CD14-positive monocyte (primary cell): ENCODE results near the gene GPC6. TPM values are rescaled to one million over a fixed set of nuclear protein-coding genes. Genes with fewer than 3 reads are reported as not detected.

Experiments used
- DNase-seq, 3 donors: peaks; one replicate each; pipeline ENCODE4 v3.0.0-alpha.2; 2011 to 2022
- H2AFZ ChIP-seq: 2 replicates; pipeline ENCODE4 v1.6.0; 2012; ENCODE audit warnings: mild to moderate bottlenecking, low read depth, low read length, inconsistent platforms; ENCODE audit not compliant: insufficient read depth, poor library complexity, severe bottlenecking
- H3K27ac ChIP-seq, 2 donors: 1 replicate in 1 of 2; 2 replicates in 1 of 2; pipeline ENCODE4 v1.5.1; 2012 to 2013; ENCODE audit warnings: low read length in 2 of 2, control low read depth in 1 of 2, inconsistent platforms in 1 of 2, low read depth in 1 of 2, mild to moderate bottlenecking in 1 of 2
- H3K27me3 ChIP-seq, 2 donors: one replicate each; pipeline versions ENCODE4 v1.6.0 to v1.6.1; 2011 to 2013; ENCODE audit warnings: low read length in 2 of 2; ENCODE audit not compliant: control insufficient read depth in 2 of 2, insufficient read depth in 2 of 2
- H3K36me3 ChIP-seq, 2 donors: replicated peaks in 1 of 2; 1 replicate in 1 of 2; 2 replicates in 1 of 2; pipeline versions ENCODE4 v1.5.1 to v1.6.1; 2012 to 2013; ENCODE audit warnings: low read length in 2 of 2, control low read depth in 1 of 2, inconsistent platforms in 1 of 2, mild to moderate bottlenecking in 1 of 2; ENCODE audit not compliant: insufficient read depth in 2 of 2, control insufficient read depth in 1 of 2
- H3K4me1 ChIP-seq, 2 donors: 1 replicate in 1 of 2; 2 replicates in 1 of 2; pipeline versions ENCODE4 v1.5.1 to v1.6.1; 2012 to 2013; ENCODE audit warnings: low read length in 2 of 2, control low read depth in 1 of 2, inconsistent platforms in 1 of 2, mild to moderate bottlenecking in 1 of 2, moderate library complexity in 1 of 2; ENCODE audit not compliant: insufficient read depth in 2 of 2, control insufficient read depth in 1 of 2
- H3K4me2 ChIP-seq: replicated peaks from 2 replicates; pipeline ENCODE3; 2012; ENCODE audit warnings: low read length, moderate library complexity, mild to moderate bottlenecking; ENCODE audit not compliant: poor library complexity, severe bottlenecking; ENCODE audit errors: extremely low read depth
- H3K4me3 ChIP-seq, 3 experiments: fragments of 200-600 bp in 1 of 3; sonication (generic) in 1 of 3; replicated peaks in 1 of 3; 1 replicate in 2 of 3; 2 replicates in 1 of 3; pipeline ENCODE4 v1.5.1; 2011 to 2013; ENCODE audit warnings: low read length in 3 of 3, mild to moderate bottlenecking in 3 of 3, control low read depth in 2 of 3, low read depth in 2 of 3, inconsistent platforms in 1 of 3, moderate library complexity in 1 of 3
- H3K79me2 ChIP-seq: 2 replicates; pipeline ENCODE4 v1.6.0; 2012; ENCODE audit warnings: mild to moderate bottlenecking, control low read depth, inconsistent platforms, low read length, moderate library complexity; ENCODE audit not compliant: insufficient read depth
- H3K9ac ChIP-seq: 2 replicates; pipeline ENCODE4 v1.6.0; 2017; ENCODE audit warnings: low read length, mild to moderate bottlenecking; ENCODE audit not compliant: insufficient read depth, poor library complexity, severe bottlenecking
- H3K9me3 ChIP-seq, 2 donors: replicated peaks in 1 of 2; 1 replicate in 1 of 2; 2 replicates in 1 of 2; pipeline versions ENCODE4 v1.5.1 to v1.6.1; 2012 to 2013; ENCODE audit warnings: low read length in 2 of 2, control low read depth in 1 of 2; ENCODE audit not compliant: control insufficient read depth in 1 of 2, insufficient read depth in 1 of 2
- H4K20me1 ChIP-seq: 2 replicates; pipeline ENCODE4 v1.6.0; 2012; ENCODE audit warnings: mild to moderate bottlenecking, low read length, control low read depth, moderate library complexity; ENCODE audit not compliant: insufficient read depth
- H3K27ac Mint-ChIP-seq, 7 donors: one replicate each; pipeline ENCODE4 v1.8.0; 2020; ENCODE audit warnings: mild to moderate bottlenecking in 7 of 7, mixed read lengths in 7 of 7, moderate library complexity in 6 of 7, inconsistent platforms in 2 of 7
- H3K27me3 Mint-ChIP-seq, 3 donors: one replicate each; pipeline ENCODE4 v1.8.0; 2021 to 2022; ENCODE audit warnings: low read depth in 3 of 3, mild to moderate bottlenecking in 3 of 3, mixed read lengths in 3 of 3, moderate library complexity in 3 of 3, inconsistent platforms in 1 of 3
- H3K36me3 Mint-ChIP-seq, 2 donors: one replicate each; pipeline ENCODE4 v1.8.0; 2020; ENCODE audit warnings: mixed read lengths in 2 of 2, inconsistent platforms in 1 of 2, mild to moderate bottlenecking in 1 of 2
- H3K4me1 Mint-ChIP-seq: one replicate; pipeline ENCODE4 v1.8.0; 2020; ENCODE audit warnings: mild to moderate bottlenecking, mixed read lengths
- H3K4me3 Mint-ChIP-seq, 2 donors: one replicate each; pipeline ENCODE4 v1.8.0; 2020; ENCODE audit warnings: mild to moderate bottlenecking in 2 of 2, mixed read lengths in 2 of 2, moderate library complexity in 1 of 2
- H3K9me3 Mint-ChIP-seq, 7 donors: one replicate each; pipeline ENCODE4 v1.8.0; 2020 to 2022; ENCODE audit warnings: mixed read lengths in 7 of 7, mild to moderate bottlenecking in 6 of 7, moderate library complexity in 6 of 7, inconsistent platforms in 2 of 7
- WGBS: methylation state at CpG from one replicate; pipeline ENCODE4 v1.1.5; 2013; ENCODE audit warnings: missing lambda C conversion rate; ENCODE audit not compliant: insufficient coverage; 5-methylcytosine and 5-hydroxymethylcytosine counted together
- intact Hi-C, 2 donors: fragments of 100-400 bp; cut with micrococcal nuclease; formaldehyde crosslinking; loops; one replicate each; pipeline versions ENCODE4 v1.15.0 to v1.15.1; 2023
- polyA plus RNA-seq, 3 donors: library from polyadenylated mRNA; depleted of rRNA in 1 of 3; unstranded in 2 of 3; stranded (reverse) in 1 of 3; fragments of 300-500 nt in 2 of 3; fragments of >200 nt in 1 of 3; fragmentation: Illumina TruSeq in 2 of 3; gene quantifications; 1 replicate in 2 of 3; 2 replicates in 1 of 3; pipeline ENCODE4 v1.2.3, GENCODE V29; 2012 to 2021
- TF ChIP-seq, protein P1 (sequence below): fragments of 200-600 bp; IDR thresholded peaks from one replicate; pipeline ENCODE4 v1.8.0; 2022; ENCODE audit warnings: antibody characterized with exemption, mild to moderate bottlenecking

GPC6 gene
- polyA plus RNA-seq, 3 donors = not detected

DNA sequence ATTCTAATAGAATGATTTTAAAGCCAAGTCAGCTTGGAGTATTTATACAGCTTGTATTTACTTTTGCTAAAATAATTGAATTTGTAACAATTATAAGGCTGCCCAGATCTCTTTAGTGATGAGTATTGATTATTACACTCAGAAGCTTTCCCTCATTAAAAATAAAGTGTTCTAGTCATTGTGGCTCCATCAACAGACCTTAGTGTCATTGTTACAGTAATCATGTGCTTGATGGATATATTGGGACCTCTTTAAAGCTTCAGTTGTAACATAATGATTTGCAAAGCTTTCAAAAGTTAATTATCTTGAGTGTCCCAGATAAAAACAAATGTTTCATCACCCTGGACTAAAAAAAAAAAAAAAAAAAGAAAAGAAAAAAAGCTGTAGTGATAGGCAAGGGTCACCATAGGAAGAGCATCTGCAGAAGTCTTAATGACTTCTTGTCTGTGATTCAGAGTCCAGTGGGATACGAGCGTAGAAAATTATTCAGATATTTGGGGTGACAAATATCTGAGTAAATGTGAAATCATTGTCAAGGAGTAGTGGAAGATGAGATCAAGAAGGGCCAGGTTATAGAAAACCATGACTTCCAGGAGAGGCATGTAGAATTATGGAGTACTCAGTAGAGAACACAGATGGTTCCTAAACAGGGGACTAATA lies 883.2 kb downstream of the GPC6 start:
- TF ChIP-seq, protein P1, sequence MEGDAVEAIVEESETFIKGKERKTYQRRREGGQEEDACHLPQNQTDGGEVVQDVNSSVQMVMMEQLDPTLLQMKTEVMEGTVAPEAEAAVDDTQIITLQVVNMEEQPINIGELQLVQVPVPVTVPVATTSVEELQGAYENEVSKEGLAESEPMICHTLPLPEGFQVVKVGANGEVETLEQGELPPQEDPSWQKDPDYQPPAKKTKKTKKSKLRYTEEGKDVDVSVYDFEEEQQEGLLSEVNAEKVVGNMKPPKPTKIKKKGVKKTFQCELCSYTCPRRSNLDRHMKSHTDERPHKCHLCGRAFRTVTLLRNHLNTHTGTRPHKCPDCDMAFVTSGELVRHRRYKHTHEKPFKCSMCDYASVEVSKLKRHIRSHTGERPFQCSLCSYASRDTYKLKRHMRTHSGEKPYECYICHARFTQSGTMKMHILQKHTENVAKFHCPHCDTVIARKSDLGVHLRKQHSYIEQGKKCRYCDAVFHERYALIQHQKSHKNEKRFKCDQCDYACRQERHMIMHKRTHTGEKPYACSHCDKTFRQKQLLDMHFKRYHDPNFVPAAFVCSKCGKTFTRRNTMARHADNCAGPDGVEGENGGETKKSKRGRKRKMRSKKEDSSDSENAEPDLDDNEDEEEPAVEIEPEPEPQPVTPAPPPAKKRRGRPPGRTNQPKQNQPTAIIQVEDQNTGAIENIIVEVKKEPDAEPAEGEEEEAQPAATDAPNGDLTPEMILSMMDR = no peak
- no peaks in the 10 kb centered on the region for H3K27me3 ChIP-seq
- H2AFZ ChIP-seq = no peak overlapping the region
- no peak overlapping the region for H3K9ac ChIP-seq
- H3K9me3 ChIP-seq = peaks cover 0 to 3% of the 10 kb centered on the region in 2 donors
- H3K4me2 ChIP-seq = no peak overlapping the region
- Mint-ChIP-seq H3K27ac (no peak overlapping the region), H3K4me3 (no peak overlapping the region), H3K4me1 (no peaks in the 10 kb centered on the region), H3K27me3 (peaks cover 0 to 3% (median 0%) of the 10 kb centered on the region in 3 donors), H3K9me3 (peaks cover 2 to 12% (median 4%) of the 10 kb centered on the region in 7 donors), H3K36me3 (no peaks in the 10 kb centered on the region)
- intact Hi-C loops = no loop called here
- WGBS = 100% methylated on average over 2 of the region's 2 CpGs
- no peak for DNase-seq
- no peaks in the 10 kb centered on the region for H3K36me3 ChIP-seq
- H4K20me1 ChIP-seq = no peaks in the 10 kb centered on the region
- no peaks in the 10 kb centered on the region for H3K79me2 ChIP-seq
- no peaks in the 10 kb centered on the region for H3K4me1 ChIP-seq
- no peak overlapping the region for H3K4me3 ChIP-seq
- no peak overlapping the region for H3K27ac ChIP-seq

DNA sequence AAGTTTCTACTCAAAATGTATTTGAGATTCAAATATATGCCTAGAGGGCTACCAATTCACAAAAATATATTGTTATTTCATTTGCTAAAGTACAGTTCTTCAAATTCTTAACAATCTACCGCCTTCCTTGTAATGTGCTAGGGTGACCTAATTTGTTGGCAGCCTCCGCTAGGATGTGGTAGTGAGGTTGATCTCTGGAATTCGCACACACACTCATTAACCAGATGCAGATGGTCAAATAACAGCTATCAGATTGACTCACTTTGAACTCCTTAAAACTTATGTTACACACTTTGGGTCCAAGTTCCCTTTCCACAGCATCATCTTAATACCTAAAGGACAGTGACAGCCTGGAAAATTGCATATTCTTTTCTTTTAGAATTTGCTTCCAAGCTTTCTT lies 885.6 kb downstream of the GPC6 start:
- intact Hi-C loops = no loop called here
- no peak overlapping the region for H3K9ac ChIP-seq
- H3K36me3 Mint-ChIP-seq = no peaks in the 10 kb centered on the region
- no peaks in the 10 kb centered on the region for H3K27me3 ChIP-seq
- H3K36me3 ChIP-seq = no peaks in the 10 kb centered on the region
- no peaks in the 10 kb centered on the region for H3K79me2 ChIP-seq
- H3K4me3 ChIP-seq = no peak overlapping the region
- no peak overlapping the region for H3K4me3 Mint-ChIP-seq
- H3K27ac ChIP-seq = no peak overlapping the region
- no peak overlapping the region for H2AFZ ChIP-seq
- no peaks in the 10 kb centered on the region for H4K20me1 ChIP-seq
- H3K27me3 Mint-ChIP-seq = peaks cover 0 to 3% (median 0%) of the 10 kb centered on the region in 3 donors
- H3K4me1 ChIP-seq = no peaks in the 10 kb centered on the region
- DNase-seq = no peak
- no CpG with 5 or more reads among the region's 3 CpGs for WGBS
- no peaks in the 10 kb centered on the region for H3K9me3 ChIP-seq
- H3K4me2 ChIP-seq = no peak overlapping the region
- no peaks in the 10 kb centered on the region for H3K4me1 Mint-ChIP-seq
- TF ChIP-seq, protein P1 = no peak
- H3K9me3 Mint-ChIP-seq = peaks cover 0 to 5% (median 2%) of the 10 kb centered on the region in 7 donors
- no peak overlapping the region for H3K27ac Mint-ChIP-seq
